ENCODE measurements around the gene ORC3.

- no peak for TF ChIP-seq YY1 (IDR thresholded peaks at IDR 0.05; ENCODE audit: insufficient read depth, insufficient read length)
- no peak for TF ChIP-seq SUZ12 (IDR thresholded peaks at IDR 0.05; ENCODE audit: extremely low read depth, insufficient read depth, insufficient read length)
These were observed 3.4 kb upstream of the ORC3 start for GRCh38 chr6:87586371-87587077.
